ENCODE measurements around the gene CERS5.

The CERS5 gene

GRCh38 chr12:50097952-50098351, 69.2 kb downstream of the CERS5 start:
- H3K4me3 ChIP-seq (ENCODE audit: low read depth, low read length): no peak overlapping the region
- no peak for TF ChIP-seq CTCF (IDR thresholded peaks at IDR 0.05; ENCODE audit: low read depth, low read length)

GRCh38 chr12:50090391-50090790, 76.8 kb downstream of the CERS5 start:
- no peak for TF ChIP-seq CTCF (IDR thresholded peaks at IDR 0.05; ENCODE audit: low read depth, low read length)
- no peak overlapping the region for H3K4me3 ChIP-seq (ENCODE audit: low read depth, low read length)

GRCh38 chr12:50089730-50090129, 77.4 kb downstream of the CERS5 start:
- no peak overlapping the region for H3K4me3 ChIP-seq (ENCODE audit: low read depth, low read length)
- no peak for TF ChIP-seq CTCF (IDR thresholded peaks at IDR 0.05; ENCODE audit: low read depth, low read length)

GRCh38 chr12:50088577-50089335, 78.4 kb downstream of the CERS5 start:
- H3K4me3 ChIP-seq (ENCODE audit: low read depth, low read length): no peak overlapping the region
- TF ChIP-seq CTCF (IDR thresholded peaks at IDR 0.05; ENCODE audit: low read depth, low read length): peak; percentile 75

- no peak for TF ChIP-seq CTCF (IDR thresholded peaks at IDR 0.05; ENCODE audit: low read depth, low read length)
- H3K4me3 ChIP-seq (ENCODE audit: low read depth, low read length): no peak overlapping the region
Measured at GRCh38 chr12:50087995-50088394, 79.2 kb downstream of the CERS5 start.

GRCh38 chr12:50087151-50087550, 80.0 kb downstream of the CERS5 start:
- no peak overlapping the region for H3K4me3 ChIP-seq (ENCODE audit: low read depth, low read length)
- TF ChIP-seq CTCF (IDR thresholded peaks at IDR 0.05; ENCODE audit: low read depth, low read length): no peak

GRCh38 chr12:50086148-50086547, 81.0 kb downstream of the CERS5 start:
- H3K4me3 ChIP-seq (ENCODE audit: low read depth, low read length): peak overlapping the region; percentile 73

More at GRCh38 chr12:50086148-50086547, 81.0 kb downstream of the CERS5 start:
- no peak for TF ChIP-seq CTCF (IDR thresholded peaks at IDR 0.05; ENCODE audit: low read depth, low read length)
